Mesenchymal stem cell (in vitro differentiated cells and primary cell): ENCODE measurements around the gene MTFMT.

Source experiments
- DNase-seq: peaks from one replicate; pipeline ENCODE4 v3.0.0-alpha.2; 2013
- H2AFZ ChIP-seq: one replicate; pipeline ENCODE4 v1.6.1; 2013; ENCODE audit warnings: low read depth, mild to moderate bottlenecking, control low read depth, inconsistent platforms, low read length, moderate library complexity
- H2AK5ac ChIP-seq: 2 replicates; pipeline ENCODE4 v1.6.1; 2013; ENCODE audit warnings: low read length, moderate library complexity, mild to moderate bottlenecking, inconsistent platforms; ENCODE audit not compliant: severe bottlenecking
- H2BK120ac ChIP-seq: one replicate; pipeline ENCODE4 v1.6.1; 2013; ENCODE audit warnings: low read depth, mild to moderate bottlenecking, inconsistent platforms, low read length, moderate library complexity
- H2BK12ac ChIP-seq, 2 experiments: one replicate each; pipeline ENCODE4 v1.6.1; 2013; ENCODE audit warnings: inconsistent platforms in 2 of 2, low read length in 2 of 2, mild to moderate bottlenecking in 2 of 2, moderate library complexity in 2 of 2, control low read depth in 1 of 2
- H2BK15ac ChIP-seq: one replicate; pipeline ENCODE4 v1.6.1; 2013; ENCODE audit warnings: mild to moderate bottlenecking, low read depth, inconsistent platforms; ENCODE audit not compliant: poor library complexity, severe bottlenecking
- H2BK5ac ChIP-seq: 2 replicates; pipeline ENCODE4 v1.6.1; 2013; ENCODE audit warnings: low read depth, mild to moderate bottlenecking, low read length, control low read depth, inconsistent platforms; ENCODE audit not compliant: poor library complexity, severe bottlenecking
- H3K14ac ChIP-seq, 2 experiments: one replicate each; pipeline ENCODE4 v1.6.1; 2013; ENCODE audit warnings: inconsistent platforms in 2 of 2, low read length in 2 of 2, control low read depth in 1 of 2, mild to moderate bottlenecking in 1 of 2, moderate library complexity in 1 of 2
- H3K18ac ChIP-seq, 2 experiments: one replicate each; pipeline ENCODE4 v1.6.1; 2013; ENCODE audit warnings: inconsistent platforms in 2 of 2, low read length in 2 of 2, control low read depth in 1 of 2, low read depth in 1 of 2, mild to moderate bottlenecking in 1 of 2
- H3K23ac ChIP-seq, 2 experiments: one replicate each; pipeline ENCODE4 v1.6.1; 2013; ENCODE audit warnings: inconsistent platforms in 2 of 2, low read length in 2 of 2, mild to moderate bottlenecking in 2 of 2, moderate library complexity in 2 of 2, control low read depth in 1 of 2
- H3K27ac ChIP-seq: 2 replicates; pipeline ENCODE4 v1.5.1; 2013; ENCODE audit warnings: mild to moderate bottlenecking, moderate library complexity, low read length, control low read depth, inconsistent platforms; ENCODE audit not compliant: poor library complexity, severe bottlenecking
- H3K27me3 ChIP-seq, 2 experiments: 2 replicates each; pipeline versions ENCODE4 v1.6.1 to v1.7.0; 2013; ENCODE audit warnings: low read length in 2 of 2, mild to moderate bottlenecking in 2 of 2, moderate library complexity in 2 of 2, control low read depth in 1 of 2, inconsistent platforms in 1 of 2; ENCODE audit not compliant: control insufficient read depth in 1 of 2, insufficient read depth in 1 of 2
- H3K36me3 ChIP-seq, 2 experiments: 2 replicates each; pipeline versions ENCODE4 v1.6.1 to v1.7.0; 2013; ENCODE audit warnings: low read length in 2 of 2, control low read depth in 1 of 2, inconsistent platforms in 1 of 2, low read depth in 1 of 2, mild to moderate bottlenecking in 1 of 2; ENCODE audit not compliant: insufficient read depth in 2 of 2, control insufficient read depth in 1 of 2
- H3K4ac ChIP-seq, 2 experiments: one replicate each; pipeline ENCODE4 v1.6.1; 2013; ENCODE audit warnings: inconsistent platforms in 2 of 2, low read length in 2 of 2, mild to moderate bottlenecking in 2 of 2, moderate library complexity in 2 of 2, control low read depth in 1 of 2, low read depth in 1 of 2
- H3K4me1 ChIP-seq: 2 replicates; pipeline ENCODE4 v1.6.1; 2013; ENCODE audit warnings: low read depth, low read length, control low read depth; ENCODE audit not compliant: control insufficient read depth, insufficient read depth
- H3K4me2 ChIP-seq: 2 replicates; pipeline ENCODE4 v1.6.1; 2013; ENCODE audit warnings: low read length, mild to moderate bottlenecking, inconsistent platforms; ENCODE audit not compliant: poor library complexity, severe bottlenecking
- H3K4me3 ChIP-seq, 2 experiments: 2 replicates each; pipeline versions ENCODE4 v1.5.1 to v1.7.0; 2013; ENCODE audit warnings: low read length in 2 of 2, mild to moderate bottlenecking in 2 of 2, control low read depth in 1 of 2, low read depth in 1 of 2; ENCODE audit not compliant: insufficient read depth in 1 of 2
- H3K79me1 ChIP-seq: replicated peaks from 2 replicates; pipeline ENCODE4 v1.6.1; 2013; ENCODE audit warnings: mild to moderate bottlenecking, control low read depth, low read length, inconsistent platforms; ENCODE audit not compliant: poor library complexity, severe bottlenecking
- H3K9ac ChIP-seq: 2 replicates; pipeline ENCODE4 v1.7.0; 2013; ENCODE audit warnings: mild to moderate bottlenecking, low read length, moderate library complexity
- H3K9me3 ChIP-seq: 2 replicates; pipeline ENCODE4 v1.7.0; 2013; ENCODE audit warnings: mild to moderate bottlenecking, low read length; ENCODE audit not compliant: control insufficient read depth
- H4K8ac ChIP-seq: one replicate; pipeline ENCODE4 v1.6.1; 2013; ENCODE audit warnings: inconsistent platforms, mild to moderate bottlenecking, low read length, moderate library complexity
- H4K91ac ChIP-seq: one replicate; pipeline ENCODE4 v1.6.1; 2013; ENCODE audit warnings: mild to moderate bottlenecking, low read length, inconsistent platforms
- WGBS: methylation state at CpG from one replicate; pipeline ENCODE4 v1.1.7; 2013; ENCODE audit warnings: mixed read lengths; 5-methylcytosine and 5-hydroxymethylcytosine counted together

Gene MTFMT

GRCh38 chr15:64951777-64952418, 77.5 kb downstream of the MTFMT start:
- Histone ChIP-seq H3K79me1 (no peaks in the 10 kb centered on the region), H2AFZ (no peak overlapping the region), H3K4me2 (no peak overlapping the region), H3K27ac (no peak overlapping the region), H3K23ac (no peak overlapping the region), H3K9me3 (no peaks in the 10 kb centered on the region), H3K4me1 (no peaks in the 10 kb centered on the region), H3K9ac (no peak overlapping the region), H3K14ac (no peak overlapping the region), H2BK12ac (no peak overlapping the region), H2BK5ac (no peak overlapping the region), H2AK5ac (no peak overlapping the region), H3K4ac (no peak overlapping the region), H2BK120ac (no peak overlapping the region), H2BK15ac (no peak overlapping the region), H3K36me3 (peaks cover 17 to 18% of the 10 kb centered on the region in 2 experiments), H4K91ac (no peak overlapping the region), H4K8ac (no peak overlapping the region), H3K4me3 (no peak overlapping the region), H3K27me3 (no peaks in the 10 kb centered on the region), H3K18ac (no peak overlapping the region)
- WGBS: 95% methylated on average over 2 of the region's 2 CpGs
- no peak for DNase-seq
